Thyroid gland (tissue), 4 donors: Measurements from ENCODE around the gene DIP2C.

Experiments used
- POLR2A ChIP-seq, 2 donors: fragments of 450-650 bp; IDR thresholded peaks; one replicate each; pipeline ENCODE4 v1.6.1; 2017; ENCODE audit warnings: antibody characterized with exemption in 2 of 2, mild to moderate bottlenecking in 2 of 2, moderate library complexity in 1 of 2
- TF ChIP-seq, protein P1 (sequence below), 6 experiments: fragments of 200-600 bp in 3 of 6; fragments of 450-650 bp in 3 of 6; sonication (generic) in 3 of 6; IDR thresholded peaks; one replicate each; pipeline ENCODE4 v1.5.1; 2016 to 2019; ENCODE audit warnings: antibody characterized with exemption in 6 of 6, mild to moderate bottlenecking in 2 of 6, inconsistent platforms in 1 of 6, moderate library complexity in 1 of 6

DNA sequence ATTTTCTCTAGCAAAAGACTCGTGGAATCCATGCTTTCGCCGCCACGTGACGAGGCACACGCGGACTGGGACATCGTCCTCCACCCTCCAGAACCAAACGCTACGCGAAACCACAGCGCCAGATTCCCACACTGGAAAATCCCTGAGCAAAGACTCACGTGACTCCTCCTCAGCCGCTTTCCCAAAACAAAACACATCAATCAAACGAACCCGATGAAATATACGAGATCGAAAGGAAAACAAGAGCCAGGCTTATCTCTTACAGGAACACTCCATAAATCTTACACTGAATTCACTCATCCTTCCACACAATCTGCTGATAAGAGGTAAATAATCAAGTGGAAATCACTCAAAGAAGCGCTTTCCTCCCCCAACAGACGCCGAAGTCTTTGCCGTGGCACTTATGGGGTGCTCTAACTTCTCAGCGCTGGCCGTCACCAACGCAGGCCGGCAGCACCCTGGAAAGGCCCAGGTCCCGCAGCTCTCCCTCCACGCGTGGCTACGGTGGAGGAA is 23.8 kb downstream of the DIP2C start:
- TF ChIP-seq, protein P1, sequence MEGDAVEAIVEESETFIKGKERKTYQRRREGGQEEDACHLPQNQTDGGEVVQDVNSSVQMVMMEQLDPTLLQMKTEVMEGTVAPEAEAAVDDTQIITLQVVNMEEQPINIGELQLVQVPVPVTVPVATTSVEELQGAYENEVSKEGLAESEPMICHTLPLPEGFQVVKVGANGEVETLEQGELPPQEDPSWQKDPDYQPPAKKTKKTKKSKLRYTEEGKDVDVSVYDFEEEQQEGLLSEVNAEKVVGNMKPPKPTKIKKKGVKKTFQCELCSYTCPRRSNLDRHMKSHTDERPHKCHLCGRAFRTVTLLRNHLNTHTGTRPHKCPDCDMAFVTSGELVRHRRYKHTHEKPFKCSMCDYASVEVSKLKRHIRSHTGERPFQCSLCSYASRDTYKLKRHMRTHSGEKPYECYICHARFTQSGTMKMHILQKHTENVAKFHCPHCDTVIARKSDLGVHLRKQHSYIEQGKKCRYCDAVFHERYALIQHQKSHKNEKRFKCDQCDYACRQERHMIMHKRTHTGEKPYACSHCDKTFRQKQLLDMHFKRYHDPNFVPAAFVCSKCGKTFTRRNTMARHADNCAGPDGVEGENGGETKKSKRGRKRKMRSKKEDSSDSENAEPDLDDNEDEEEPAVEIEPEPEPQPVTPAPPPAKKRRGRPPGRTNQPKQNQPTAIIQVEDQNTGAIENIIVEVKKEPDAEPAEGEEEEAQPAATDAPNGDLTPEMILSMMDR (IDR thresholded peaks at IDR 0.05): no peak
- TF ChIP-seq POLR2A (IDR thresholded peaks at IDR 0.05): no peak
